Stimulated activated CD4-positive, alpha-beta T cell treated with anti-CD3 and anti-CD28 coated beads, TNF-alpha, amount 100 ng/mL, for 4 hours (primary cell): Measurements from ENCODE around the gene S100A9.
"Not testable (repeated sequence)": the region's sequence is repeated elsewhere in the genome, so short reads cannot be mapped to it uniquely, and the experiment has no call there.

ENCODE experiments used
- DNase-seq, 3 experiments: peaks; one replicate each; pipeline ENCODE4 v3.0.0-alpha.2; 2020; ENCODE audit warnings: low read depth in 3 of 3

Gene S100A9

GRCh38 chr1:153405825-153406599 is 48.4 kb downstream of the S100A9 start:
- not testable (repeated sequence) for DNase-seq

- not testable (repeated sequence) for DNase-seq
Observed at GRCh38 chr1:153407274-153407673, 49.6 kb downstream of the S100A9 start.
